ENCODE results near the gene TMEM132A. TPM values are rescaled to one million over a fixed set of nuclear protein-coding genes. Genes with fewer than 3 reads are reported as not detected.

Gene TMEM132A
- total RNA-seq, 2 experiments from 2014 or later = 0.80 to 1.3 TPM

GRCh38 chr11:60952742-60953170, 28.5 kb downstream of the TMEM132A start:
- H3K9me3 Mint-ChIP-seq = no peaks in the 10 kb centered on the region
- H3K36me3 Mint-ChIP-seq = no peaks in the 10 kb centered on the region
- H3K27me3 Mint-ChIP-seq = peaks cover 20% of the 10 kb centered on the region
- peak overlapping the region; percentile 28 for H3K27ac Mint-ChIP-seq
- peaks cover 25% of the 10 kb centered on the region for H3K4me1 Mint-ChIP-seq
- no peak for ATAC-seq (ENCODE audit: low read depth)
- POLR2A ChIA-PET = interaction anchor here (1.1 to 3.2 kb wide), 2 partner anchors 19 to 38 kb away, joined by 3 to 9 read pairs; partner anchors contain the start of gene CD6
- no peak for DNase-seq
- peak overlapping the region; percentile 87 for H3K4me3 Mint-ChIP-seq

GRCh38 chr11:60953781-60954180, 29.5 kb downstream of the TMEM132A start:
- Mint-ChIP-seq H3K36me3 (no peaks in the 10 kb centered on the region), H3K4me1 (peaks cover 25% of the 10 kb centered on the region), H3K9me3 (no peaks in the 10 kb centered on the region), H3K27ac (no peak overlapping the region), H3K27me3 (peaks cover 21% of the 10 kb centered on the region), H3K4me3 (no peak overlapping the region)
- no peak for DNase-seq
- POLR2A ChIA-PET = interaction anchor here (0.9 to 3.2 kb wide), 2 partner anchors 18 to 23 kb away, joined by 3 to 9 read pairs; partner anchors contain the start of gene CD6
- no peak for ATAC-seq (ENCODE audit: low read depth)

- no peaks in the 10 kb centered on the region for H3K9me3 Mint-ChIP-seq
- ATAC-seq (ENCODE audit: low read depth) (no peak), DNase-seq (no peak)
- POLR2A ChIA-PET = interaction anchor here (0.8 to 3.2 kb wide), 3 partner anchors 12 to 23 kb away, joined by 3 to 9 read pairs (median 5); partner anchors contain the start of gene CD6
- peaks cover 25% of the 10 kb centered on the region for H3K4me1 Mint-ChIP-seq
- no peak overlapping the region for H3K27ac Mint-ChIP-seq
- H3K27me3 Mint-ChIP-seq = peaks cover 21% of the 10 kb centered on the region
- no peak overlapping the region for H3K4me3 Mint-ChIP-seq
- H3K36me3 Mint-ChIP-seq = no peaks in the 10 kb centered on the region
Observed at GRCh38 chr11:60954421-60954820, 30.2 kb downstream of the TMEM132A start.

GRCh38 chr11:60955571-60955970, 31.3 kb downstream of the TMEM132A start:
- no peak for ATAC-seq (ENCODE audit: low read depth)
- peaks cover 28% of the 10 kb centered on the region for H3K27me3 Mint-ChIP-seq

GRCh38 chr11:60957188-60957587, 32.9 kb downstream of the TMEM132A start:
- Mint-ChIP-seq H3K27me3 (peaks cover 32% of the 10 kb centered on the region), H3K36me3 (no peaks in the 10 kb centered on the region), H3K4me1 (peaks cover 15% of the 10 kb centered on the region), H3K9me3 (no peaks in the 10 kb centered on the region), H3K27ac (no peak overlapping the region), H3K4me3 (no peak overlapping the region)
- DNase-seq = no peak
- POLR2A ChIA-PET = no interaction called here
- ATAC-seq (ENCODE audit: low read depth) = no peak

More at GRCh38 chr11:60955571-60955970, 31.3 kb downstream of the TMEM132A start:
- no peak overlapping the region for H3K4me3 Mint-ChIP-seq
- POLR2A ChIA-PET = no interaction called here
- H3K36me3 Mint-ChIP-seq = no peaks in the 10 kb centered on the region
- no peak overlapping the region for H3K27ac Mint-ChIP-seq
- DNase-seq = no peak
- H3K9me3 Mint-ChIP-seq = no peaks in the 10 kb centered on the region
- peaks cover 22% of the 10 kb centered on the region for H3K4me1 Mint-ChIP-seq

GRCh38 chr11:60959431-60959830, 35.2 kb downstream of the TMEM132A start:
- Mint-ChIP-seq H3K9me3 (no peaks in the 10 kb centered on the region), H3K4me3 (no peak overlapping the region)
- POLR2A ChIA-PET = no interaction called here

GRCh38 chr11:60960405-60960804, 36.1 kb downstream of the TMEM132A start:
- ATAC-seq (ENCODE audit: low read depth) (no peak), DNase-seq (no peak)
- POLR2A ChIA-PET = no interaction called here
- H3K4me3 Mint-ChIP-seq = no peak overlapping the region
- peaks cover 3% of the 10 kb centered on the region for H3K4me1 Mint-ChIP-seq
- H3K27me3 Mint-ChIP-seq = peaks cover 38% of the 10 kb centered on the region
- H3K27ac Mint-ChIP-seq = no peak overlapping the region
- no peaks in the 10 kb centered on the region for H3K36me3 Mint-ChIP-seq
- H3K9me3 Mint-ChIP-seq = no peaks in the 10 kb centered on the region

More at GRCh38 chr11:60959431-60959830, 35.2 kb downstream of the TMEM132A start:
- no peaks in the 10 kb centered on the region for H3K36me3 Mint-ChIP-seq
- H3K27ac Mint-ChIP-seq = no peak overlapping the region
- ATAC-seq (ENCODE audit: low read depth) (no peak), DNase-seq (no peak)
- H3K4me1 Mint-ChIP-seq = peaks cover 3% of the 10 kb centered on the region
- peaks cover 38% of the 10 kb centered on the region for H3K27me3 Mint-ChIP-seq

GRCh38 chr11:60964801-60965200, 40.5 kb downstream of the TMEM132A start:
- POLR2A ChIA-PET = no interaction called here
- H3K4me1 Mint-ChIP-seq = peaks cover 3% of the 10 kb centered on the region
- H3K4me3 Mint-ChIP-seq = no peak overlapping the region
- H3K36me3 Mint-ChIP-seq = peaks cover 7% of the 10 kb centered on the region
- peaks cover 5% of the 10 kb centered on the region for H3K9me3 Mint-ChIP-seq
- H3K27ac Mint-ChIP-seq = no peak overlapping the region
- ATAC-seq (ENCODE audit: low read depth) = no peak
- peaks cover 26% of the 10 kb centered on the region for H3K27me3 Mint-ChIP-seq
- DNase-seq = no peak

- DNase-seq (no peak), ATAC-seq (ENCODE audit: low read depth) (no peak)
- peaks cover 17% of the 10 kb centered on the region for H3K4me1 Mint-ChIP-seq
- peaks cover 5% of the 10 kb centered on the region for H3K9me3 Mint-ChIP-seq
- H3K4me3 Mint-ChIP-seq = no peak overlapping the region
- peaks cover 11% of the 10 kb centered on the region for H3K27me3 Mint-ChIP-seq
- H3K27ac Mint-ChIP-seq = no peak overlapping the region
- POLR2A ChIA-PET = interaction anchor here (1.4 kb wide), 1 partner anchor 12 kb away, joined by 5 read pairs; no protein-coding TSS in a partner anchor
- H3K36me3 Mint-ChIP-seq = peaks cover 7% of the 10 kb centered on the region
Observed at GRCh38 chr11:60966890-60967289, 42.6 kb downstream of the TMEM132A start.

- Mint-ChIP-seq H3K27me3 (peaks cover 3% of the 10 kb centered on the region), H3K4me3 (no peak overlapping the region), H3K36me3 (peaks cover 13% of the 10 kb centered on the region), H3K4me1 (peaks cover 17% of the 10 kb centered on the region), H3K9me3 (peaks cover 5% of the 10 kb centered on the region), H3K27ac (no peak overlapping the region)
- no peak for DNase-seq
- ATAC-seq (ENCODE audit: low read depth) = no peak
- POLR2A ChIA-PET = no interaction called here
Observed at GRCh38 chr11:60968223-60968622, 44.0 kb downstream of the TMEM132A start.

GRCh38 chr11:60970369-60970774, 46.1 kb downstream of the TMEM132A start:
- peaks cover 29% of the 10 kb centered on the region for H3K4me1 Mint-ChIP-seq
- peak overlapping the region; percentile 26 for H3K4me3 Mint-ChIP-seq
- POLR2A ChIA-PET = interaction anchor here (1.5 to 3.0 kb wide), 3 partner anchors 55 to 159 kb away, joined by 3 to 13 read pairs (median 13); no protein-coding TSS in a partner anchor
- H3K27ac Mint-ChIP-seq = peak overlapping the region; percentile 30
- peaks cover 5% of the 10 kb centered on the region for H3K9me3 Mint-ChIP-seq
- DNase-seq (peak; percentile 85), ATAC-seq (ENCODE audit: low read depth) (peak; percentile 43)
- peaks cover 3% of the 10 kb centered on the region for H3K27me3 Mint-ChIP-seq
- H3K36me3 Mint-ChIP-seq = peaks cover 25% of the 10 kb centered on the region

- Mint-ChIP-seq H3K27me3 (peaks cover 3% of the 10 kb centered on the region), H3K9me3 (peaks cover 5% of the 10 kb centered on the region), H3K4me3 (peak overlapping the region; percentile 87), H3K27ac (peak overlapping the region; percentile 97), H3K36me3 (peaks cover 27% of the 10 kb centered on the region), H3K4me1 (peaks cover 31% of the 10 kb centered on the region)
- no peak for DNase-seq
- ATAC-seq (ENCODE audit: low read depth) = no peak
- POLR2A ChIA-PET = interaction anchor here (0.6 to 3.0 kb wide), 10 partner anchors 18 to 191 kb away, joined by 3 to 13 read pairs (median 4); partner anchors contain the start of genes SLC15A3 and VPS37C
Observed at GRCh38 chr11:60970890-60971289, 46.6 kb downstream of the TMEM132A start.

GRCh38 chr11:60971520-60971919, 47.3 kb downstream of the TMEM132A start, which contains the start of gene CD6:
CD6 (plus strand) TSS chr11:60971680; CDS start chr11:60971866, 186 bp downstream.
- Mint-ChIP-seq H3K4me3 (peak within 1 kb of the TSS; percentile 87), H3K36me3 (peaks cover 31% of the 10 kb centered on the region), H3K27me3 (peaks cover 3% of the 10 kb centered on the region), H3K4me1 (peaks cover 36% of the 10 kb centered on the region), H3K27ac (peak within 1 kb of the TSS; percentile 97), H3K9me3 (peaks cover 5% of the 10 kb centered on the region)
- DNase-seq = peak; percentile 73
- POLR2A ChIA-PET = interaction anchor here (0.5 to 3.0 kb wide), 11 partner anchors 18 to 661 kb away, joined by 3 to 13 read pairs (median 3); partner anchors contain the start of genes SLC15A3 and VPS37C
- peak; percentile 77 for ATAC-seq (ENCODE audit: low read depth)

Measured in activated naive CD8-positive, alpha-beta T cell treated with anti-CD3 and anti-CD28 coated beads, Interleukin-2, amount 10 ng/mL, durations not matched to agents 7 days and 5 days (primary cell).